Measurements from ENCODE around the gene DLX1. TPM values are rescaled to one million over a fixed set of nuclear protein-coding genes. Genes with fewer than 3 reads are reported as not detected.

Gene DLX1
- total and polyA plus RNA-seq, 2 of the 8 experiments (the other 6 are each of a cell fraction or from before 2014, with no cell fraction given) = 0.11 TPM; not detected in 1

GRCh38 chr2:172066394-172066886, 18.9 kb upstream of the DLX1 start:
- Histone ChIP-seq H3K14ac (ENCODE audit: insufficient read length) (no peak overlapping the region), H2BK5ac (ENCODE audit: low read depth, low read length) (no peak overlapping the region), H3K36me3 (ENCODE audit: control insufficient read depth in 2 of 4, insufficient read depth in 4 of 4, low read length in 3 of 4) (no peaks in the 10 kb centered on the region), H4K5ac (ENCODE audit: insufficient read length, low read depth, low read length) (no peak overlapping the region), H2BK20ac (ENCODE audit: low read length) (no peak overlapping the region), H3K56ac (replicated peaks; ENCODE audit: insufficient read length, low read depth, low read length) (no peak overlapping the region), H3K4me2 (ENCODE audit: insufficient read depth in 1 of 2, low read depth in 2 of 2, low read length in 2 of 2) (no peak overlapping the region), H3K9ac (replicated peaks in 1 of 4; ENCODE audit: extremely low read depth in 1 of 4, low read depth in 3 of 4, low read length in 3 of 4) (no peak overlapping the region), H2BK120ac (replicated peaks; ENCODE audit: low read depth, low read length) (no peak overlapping the region), H2BK12ac (ENCODE audit: low read depth, low read length) (no peak overlapping the region), H3K4ac (replicated peaks; ENCODE audit: insufficient read length, low read depth, low read length) (no peak overlapping the region), H3K18ac (ENCODE audit: extremely low read depth, low read length) (no peak overlapping the region), H3K79me1 (ENCODE audit: low read depth, low read length) (no peaks in the 10 kb centered on the region), H2AK5ac (ENCODE audit: low read depth, low read length) (no peak overlapping the region), H3K79me2 (ENCODE audit: control insufficient read depth in 1 of 2, insufficient read depth in 2 of 2, low read length in 2 of 2) (no peaks in the 10 kb centered on the region), H3K4me3 (ENCODE audit: extremely low read depth in 1 of 4, insufficient read depth in 2 of 4, low read depth in 3 of 4, low read length in 4 of 4) (no peak overlapping the region), H4K91ac (replicated peaks; ENCODE audit: insufficient read length, low read length) (no peak overlapping the region), H3K23me2 (ENCODE audit: low read depth, low read length) (no peaks in the 10 kb centered on the region), H4K20me1 (replicated peaks in 1 of 2; ENCODE audit: control insufficient read depth in 1 of 2, insufficient read depth in 2 of 2, low read length in 2 of 2) (no peaks in the 10 kb centered on the region), H2AFZ (ENCODE audit: low read length) (no peak overlapping the region), H2BK15ac (ENCODE audit: low read length) (no peak overlapping the region), H3K27ac (ENCODE audit: low read depth, low read length) (no peak overlapping the region), H3K27me3 (replicated peaks in 1 of 4; ENCODE audit: control insufficient read depth in 3 of 4, extremely low read depth in 1 of 4, insufficient read depth in 3 of 4, low read length in 3 of 4) (no peaks in the 10 kb centered on the region), H4K8ac (ENCODE audit: extremely low read depth, insufficient read depth, low read length) (no peak overlapping the region), H3K4me1 (replicated peaks in 1 of 4; ENCODE audit: control insufficient read depth in 3 of 4, insufficient read depth in 4 of 4, low read length in 3 of 4) (no peaks in the 10 kb centered on the region), H3K9me3 (ENCODE audit: insufficient read depth in 2 of 2, low read depth in 1 of 2, low read length in 1 of 2) (no peaks in the 10 kb centered on the region), H3K23ac (ENCODE audit: insufficient read length) (no peak overlapping the region)
- DNase-seq (ENCODE audit: low read depth in 1 of 2, low spot score in 2 of 2) (no peak), FAIRE-seq (no peak)
- CTCF ChIA-PET (ENCODE audit: partially characterized antibody) = interaction anchor here (0.8 kb wide), 1 partner anchor 9 kb away, joined by 6 read pairs; no protein-coding TSS in a partner anchor
- POLR2A ChIA-PET (ENCODE audit: partially characterized antibody) = interaction anchor here (0.5 to 0.6 kb wide), 2 partner anchors 19 to 86 kb away, joined by 3 read pairs; no protein-coding TSS in a partner anchor
- WGBS, 2 experiments (ENCODE audit: extremely low coverage in 1 of 2, insufficient coverage in 1 of 2, insufficient read length in 1 of 2, insufficient replicate concordance in 2 of 2, low coverage in 1 of 2, low lambda C conversion rate in 2 of 2, missing lambda C conversion rate in 1 of 2) = 92% methylated on average over 4 of the region's 4 CpGs; no CpG with 5 or more reads in 1 of the 2 experiments
- TF ChIP-seq ATF3 (IDR thresholded peaks at IDR 0.05; ENCODE audit: insufficient read depth, low read depth, low read length) (no peak), TBP (IDR thresholded peaks at IDR 0.05; ENCODE audit: low read depth, low read length) (no peak), GABPA (IDR thresholded peaks at IDR 0.05; ENCODE audit: borderline replicate concordance, insufficient read depth, low read length) (no peak), CTCF (IDR thresholded peaks at IDR 0.05; ENCODE audit: control extremely low read depth in 1 of 3, insufficient read depth in 1 of 3, low read depth in 1 of 3, low read length in 3 of 3) (no peak), CREB1 (IDR thresholded peaks at IDR 0.05) (no peak), CHD2 (IDR thresholded peaks at IDR 0.05; ENCODE audit: low read length) (no peak), SP4 (IDR thresholded peaks at IDR 0.05; ENCODE audit: low read length) (no peak), SRF (IDR thresholded peaks at IDR 0.05; ENCODE audit: low read depth, low read length) (no peak), ZNF274 (IDR thresholded peaks at IDR 0.05; ENCODE audit: borderline replicate concordance, extremely low read depth, low read length) (no peak), USF2 (IDR thresholded peaks at IDR 0.05; ENCODE audit: low read length) (no peak)

Data from H1 (cell line).